Muscle layer of duodenum (tissue), 2 donors: ENCODE measurements around the gene DLG1.

Experiments used
- H3K27ac ChIP-seq: one replicate; pipeline ENCODE4 v1.7.0; 2013; ENCODE audit warnings: mild to moderate bottlenecking, low read length
- H3K27me3 ChIP-seq: one replicate; pipeline ENCODE4 v1.7.0; 2013; ENCODE audit warnings: low read depth, mild to moderate bottlenecking, control low read depth, low read length
- H3K36me3 ChIP-seq, 2 donors: one replicate each; pipeline ENCODE4 v1.7.0; 2013; ENCODE audit warnings: low read length in 2 of 2, control low read depth in 1 of 2, mild to moderate bottlenecking in 1 of 2; ENCODE audit not compliant: insufficient read depth in 2 of 2, control insufficient read depth in 1 of 2
- H3K4me1 ChIP-seq, 2 donors: one replicate each; pipeline ENCODE4 v1.7.0; 2013; ENCODE audit warnings: low read length in 2 of 2, mild to moderate bottlenecking in 2 of 2, control low read depth in 1 of 2, moderate library complexity in 1 of 2; ENCODE audit not compliant: insufficient read depth in 2 of 2, control insufficient read depth in 1 of 2
- H3K4me3 ChIP-seq, 2 donors: one replicate each; pipeline ENCODE4 v1.7.0; 2013; ENCODE audit warnings: low read length in 2 of 2, low read depth in 1 of 2, mild to moderate bottlenecking in 1 of 2
- H3K9me3 ChIP-seq, 2 donors: one replicate each; pipeline ENCODE4 v1.7.0; 2013; ENCODE audit warnings: low read length in 2 of 2, control low read depth in 1 of 2, mild to moderate bottlenecking in 1 of 2; ENCODE audit not compliant: control insufficient read depth in 1 of 2
- donor health status: healthy.

Gene DLG1

DNA sequence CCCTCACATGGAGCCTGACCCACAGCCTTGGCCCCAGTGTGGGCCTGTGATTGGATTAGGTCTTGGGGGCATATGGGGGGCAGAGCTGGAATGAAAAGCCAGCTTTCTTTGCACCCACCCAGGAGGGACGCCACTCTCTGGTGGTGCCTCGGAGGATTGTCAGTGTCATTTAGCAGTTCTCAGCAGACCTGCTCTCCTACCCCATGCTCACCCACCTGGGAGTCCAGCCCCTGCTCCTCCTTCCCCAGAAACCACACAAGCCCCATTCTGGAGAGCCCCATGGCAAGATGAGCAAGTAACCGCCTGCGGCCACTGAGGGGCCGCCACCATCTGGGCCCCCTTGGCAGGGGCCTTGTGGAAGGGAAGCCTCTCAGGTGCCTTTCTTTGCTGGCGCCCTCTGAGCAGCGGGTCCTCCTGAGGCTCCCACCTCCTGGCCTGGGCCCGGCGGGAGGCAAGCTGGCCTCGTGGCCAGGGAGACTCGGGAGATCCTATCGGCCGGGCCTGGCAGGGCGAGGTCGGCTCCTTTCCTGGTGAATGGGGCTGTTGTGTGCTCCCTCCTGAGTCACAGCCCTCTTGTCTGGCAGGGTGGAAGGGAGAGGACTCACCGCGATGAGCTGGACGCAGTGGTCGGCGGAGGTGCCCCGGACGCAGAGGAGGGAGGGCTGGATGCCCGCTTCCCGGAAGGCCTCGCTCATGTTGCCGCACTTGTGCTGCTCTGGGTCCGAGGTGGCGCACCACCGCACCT, 271.1 kb downstream of the DLG1 start:
- Histone ChIP-seq H3K36me3 (no peaks in the 10 kb centered on the region), H3K4me1 (peaks cover 4 to 15% of the 10 kb centered on the region in 2 donors), H3K27ac (no peak overlapping the region), H3K27me3 (peaks cover 7% of the 10 kb centered on the region), H3K4me3 (no peak overlapping the region), H3K9me3 (no peaks in the 10 kb centered on the region)

DNA sequence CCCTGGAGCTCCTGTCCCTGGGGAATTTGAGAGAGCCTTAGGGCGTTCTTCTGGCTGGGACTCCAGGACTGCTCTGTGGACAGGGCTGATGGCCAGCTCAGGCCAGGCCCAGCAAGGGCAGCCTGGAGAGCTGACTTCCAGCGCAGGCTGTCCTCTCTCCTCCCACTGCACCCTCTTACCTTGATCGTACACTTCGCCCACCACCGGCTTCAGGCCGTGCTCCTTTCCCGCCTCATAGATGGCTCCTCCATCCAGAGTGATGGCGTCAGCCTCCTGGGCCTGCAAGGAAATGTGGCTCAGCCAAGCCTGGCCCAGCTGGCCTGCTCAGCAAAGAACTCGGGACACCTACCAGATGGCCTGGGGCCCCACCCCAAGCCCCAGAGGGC, 271.9 kb downstream of the DLG1 start:
- H3K4me1 ChIP-seq = peaks cover 0 to 15% of the 10 kb centered on the region in 2 donors
- no peak overlapping the region for H3K27ac ChIP-seq
- no peaks in the 10 kb centered on the region for H3K9me3 ChIP-seq
- H3K36me3 ChIP-seq = no peaks in the 10 kb centered on the region
- H3K4me3 ChIP-seq = no peak overlapping the region
- H3K27me3 ChIP-seq = peaks cover 7% of the 10 kb centered on the region

DNA sequence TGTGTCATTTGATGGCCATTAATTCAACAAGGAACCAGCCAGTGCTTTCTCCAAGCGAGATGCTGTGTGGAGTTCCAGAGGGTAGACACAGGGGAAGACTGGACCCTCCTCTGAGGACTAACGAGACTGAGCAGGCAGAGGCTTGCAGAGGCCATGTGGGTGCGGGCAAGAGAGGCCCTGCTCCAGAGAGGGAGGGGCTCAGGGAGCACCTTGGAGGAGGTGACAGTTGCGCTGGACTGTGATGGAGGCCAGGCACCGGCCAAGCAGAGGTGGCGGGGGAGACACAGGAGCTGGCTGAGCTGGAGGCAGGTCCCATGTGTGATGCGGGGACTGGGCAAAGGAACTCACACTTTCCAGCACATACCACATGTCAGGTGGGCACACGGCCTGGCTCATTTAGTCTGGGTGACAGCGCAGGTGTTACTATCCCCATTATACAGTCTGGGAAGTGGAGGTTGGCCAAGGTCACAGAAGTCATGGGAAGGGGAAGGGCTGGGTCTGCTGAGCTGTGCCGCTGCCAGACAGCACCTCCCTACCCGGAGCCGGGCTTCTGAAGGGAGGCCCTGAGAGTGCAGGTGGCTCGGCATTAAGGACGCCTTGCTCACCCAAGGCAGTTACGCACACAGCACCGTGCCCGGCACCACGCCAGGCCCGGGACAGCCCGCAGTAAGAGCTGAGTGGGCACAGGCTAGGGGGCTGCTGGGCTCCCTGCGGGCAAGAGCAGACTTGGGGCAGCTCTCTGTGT, 272.5 kb downstream of the DLG1 start:
- peaks cover 0 to 15% of the 10 kb centered on the region in 2 donors for H3K4me1 ChIP-seq
- H3K27me3 ChIP-seq = peaks cover 7% of the 10 kb centered on the region
- H3K36me3 ChIP-seq = no peaks in the 10 kb centered on the region
- H3K4me3 ChIP-seq = no peak overlapping the region
- no peaks in the 10 kb centered on the region for H3K9me3 ChIP-seq
- H3K27ac ChIP-seq = no peak overlapping the region

DNA sequence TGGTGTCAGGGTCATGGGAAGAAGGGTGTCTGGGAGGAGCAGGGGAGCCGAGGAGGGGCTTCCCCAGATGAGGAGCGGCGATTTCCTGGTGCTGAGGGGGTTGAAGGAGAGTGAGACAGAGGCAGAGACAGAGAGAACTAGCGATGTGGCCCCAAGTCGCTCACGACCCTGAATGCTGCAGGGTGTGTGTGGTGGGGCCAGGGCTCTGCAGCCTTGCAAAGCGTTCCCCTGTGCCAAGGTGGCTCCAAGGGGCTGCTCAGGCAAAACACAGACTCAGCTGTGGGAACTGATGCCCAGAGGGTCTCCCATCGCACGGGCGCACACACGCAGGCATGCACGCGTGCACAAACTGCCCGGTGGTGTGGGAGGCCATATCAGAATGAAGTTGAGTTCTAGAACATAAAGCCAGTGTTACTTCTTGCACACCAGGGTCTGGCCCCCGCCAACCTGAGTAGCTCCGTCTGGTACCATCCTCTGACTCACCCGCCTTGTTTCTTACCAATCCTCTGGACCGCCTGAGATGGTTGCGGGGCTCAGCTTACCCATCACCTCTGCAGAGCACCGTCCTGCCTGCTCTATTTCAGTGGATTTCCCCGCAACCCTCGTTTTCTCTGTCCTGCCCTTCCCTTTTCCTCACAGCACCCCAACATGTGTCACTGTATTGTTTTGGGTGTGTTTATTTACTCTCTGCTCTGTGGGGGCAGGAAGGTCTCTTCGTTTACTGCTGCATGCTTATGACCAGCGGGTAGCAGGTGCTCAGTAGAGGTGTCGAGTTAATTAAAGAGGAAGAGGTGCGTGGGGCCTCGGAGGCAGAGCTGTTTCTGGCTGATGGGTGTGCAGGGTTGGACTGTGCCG, 273.3 kb downstream of the DLG1 start:
- H3K4me1 ChIP-seq = peaks cover 0 to 15% of the 10 kb centered on the region in 2 donors
- H3K9me3 ChIP-seq = no peaks in the 10 kb centered on the region
- H3K27ac ChIP-seq = no peak overlapping the region
- H3K27me3 ChIP-seq = peaks cover 7% of the 10 kb centered on the region
- H3K4me3 ChIP-seq = no peak overlapping the region
- no peaks in the 10 kb centered on the region for H3K36me3 ChIP-seq

DNA sequence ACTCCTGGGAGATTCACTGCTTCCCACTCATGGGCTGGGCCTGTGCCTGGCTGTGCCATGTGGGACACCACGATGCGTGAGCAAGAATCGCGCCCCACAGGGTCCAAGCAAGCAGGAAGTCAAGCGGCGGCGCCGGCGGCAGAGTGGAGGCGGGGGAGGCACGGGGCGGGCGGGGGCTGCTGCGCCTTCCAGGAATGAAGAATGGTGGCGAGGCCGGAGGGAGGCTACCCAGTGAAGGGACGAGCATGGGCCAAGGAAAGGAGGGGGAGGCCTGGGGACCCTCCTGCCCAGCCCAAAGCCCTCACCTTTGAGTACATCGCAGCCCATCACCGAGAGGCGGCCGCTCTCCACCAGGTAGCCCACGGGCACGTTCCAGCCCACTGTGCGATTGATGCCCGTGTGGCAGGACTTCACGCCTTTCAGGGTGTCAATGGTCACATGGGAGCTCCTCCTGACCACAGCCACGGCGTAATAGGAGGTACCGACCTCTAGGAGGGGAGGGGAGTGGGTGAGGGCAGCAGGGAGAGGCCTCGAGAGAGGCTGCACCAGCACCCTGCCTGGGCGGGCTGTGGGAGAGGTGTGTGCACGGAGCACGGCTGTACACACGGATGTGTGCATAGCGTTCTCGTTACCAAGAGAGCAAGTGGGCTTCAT, 274.3 kb downstream of the DLG1 start:
- Histone ChIP-seq H3K36me3 (no peaks in the 10 kb centered on the region), H3K9me3 (no peaks in the 10 kb centered on the region), H3K4me1 (peaks cover 0 to 6% of the 10 kb centered on the region in 2 donors), H3K4me3 (no peak overlapping the region), H3K27ac (no peak overlapping the region), H3K27me3 (peaks cover 7% of the 10 kb centered on the region)

DNA sequence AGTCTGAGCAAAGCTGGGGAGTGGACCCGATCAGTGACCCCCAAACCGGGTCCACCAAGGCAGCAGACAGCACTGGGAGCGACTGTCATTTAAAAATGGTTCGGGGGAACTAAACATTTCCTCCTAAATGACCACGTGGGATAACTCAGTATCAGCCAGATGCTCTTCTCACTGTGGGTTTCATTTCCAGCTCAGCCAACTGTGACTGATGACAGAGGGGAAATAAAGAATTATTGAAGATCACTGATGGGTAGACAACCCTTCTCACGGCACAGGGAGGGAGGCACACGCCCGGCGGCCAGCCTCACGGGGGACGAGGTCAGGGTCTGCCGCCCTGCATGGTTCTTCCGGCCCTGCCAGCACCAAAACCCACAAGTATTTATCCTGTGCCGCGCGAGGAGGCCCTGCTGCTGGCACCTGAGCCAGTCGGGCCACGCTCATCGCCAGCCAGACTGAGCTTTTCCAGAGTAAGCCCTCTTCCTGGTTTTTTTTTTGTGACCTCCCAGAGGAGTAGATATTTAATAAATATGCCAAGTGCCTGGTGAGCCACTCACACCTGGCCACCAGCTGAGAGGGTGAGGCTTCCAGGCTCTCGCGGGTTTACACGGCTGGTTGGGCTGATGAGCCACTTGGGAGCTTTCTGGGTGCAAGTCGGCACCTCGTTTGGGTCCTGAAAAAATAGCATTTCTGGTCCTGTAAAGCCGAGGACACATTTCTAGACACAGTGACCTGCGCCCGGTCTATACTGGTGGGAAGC, 275.0 kb downstream of the DLG1 start:
- no peaks in the 10 kb centered on the region for H3K36me3 ChIP-seq
- H3K4me3 ChIP-seq = no peak overlapping the region
- H3K9me3 ChIP-seq = no peaks in the 10 kb centered on the region
- no peak overlapping the region for H3K27ac ChIP-seq
- H3K27me3 ChIP-seq = peaks cover 7% of the 10 kb centered on the region
- H3K4me1 ChIP-seq = no peaks in the 10 kb centered on the region

DNA sequence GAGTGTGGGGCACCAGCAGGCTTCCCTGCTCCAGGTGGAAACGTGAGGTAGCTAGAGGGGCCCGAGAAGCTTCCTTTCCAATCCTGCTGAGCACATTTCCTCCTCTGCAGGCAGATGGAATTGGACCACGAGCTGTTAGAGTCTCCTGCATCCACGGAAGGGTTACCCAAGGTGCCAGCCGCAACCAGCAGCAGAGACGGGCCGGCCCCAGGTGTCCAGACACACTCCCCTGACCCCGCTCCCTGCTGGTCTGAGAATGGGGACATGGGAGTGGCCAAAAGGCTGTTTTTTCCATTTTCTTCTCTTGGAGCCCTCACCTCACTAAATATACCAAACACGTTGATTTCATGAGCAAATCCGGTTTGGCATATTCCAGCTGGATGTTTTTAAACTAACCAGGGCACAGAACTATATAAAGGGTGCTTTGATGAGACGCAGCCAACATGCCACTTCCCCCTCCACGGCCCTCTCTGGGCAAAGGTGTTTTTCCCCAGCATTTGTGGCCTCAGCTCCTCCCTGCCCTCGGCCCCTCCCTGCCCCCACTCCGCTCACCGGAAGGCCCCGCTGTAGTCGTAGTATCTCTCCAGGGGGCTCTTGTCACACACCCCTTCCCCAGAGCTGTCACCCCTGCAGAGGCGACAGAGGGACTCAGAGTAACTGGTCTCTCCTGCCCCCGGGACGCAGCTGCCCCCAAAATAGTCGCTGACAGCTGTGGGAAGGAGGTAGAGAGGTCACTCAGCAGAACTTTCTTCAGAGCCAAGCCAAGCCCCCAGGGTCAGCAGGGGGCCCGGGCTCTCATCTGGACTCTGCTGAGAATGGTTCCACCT, 275.8 kb downstream of the DLG1 start:
- peaks cover 7% of the 10 kb centered on the region for H3K27me3 ChIP-seq
- no peaks in the 10 kb centered on the region for H3K9me3 ChIP-seq
- no peak overlapping the region for H3K27ac ChIP-seq
- no peak overlapping the region for H3K4me3 ChIP-seq
- H3K36me3 ChIP-seq = no peaks in the 10 kb centered on the region
- no peaks in the 10 kb centered on the region for H3K4me1 ChIP-seq

DNA sequence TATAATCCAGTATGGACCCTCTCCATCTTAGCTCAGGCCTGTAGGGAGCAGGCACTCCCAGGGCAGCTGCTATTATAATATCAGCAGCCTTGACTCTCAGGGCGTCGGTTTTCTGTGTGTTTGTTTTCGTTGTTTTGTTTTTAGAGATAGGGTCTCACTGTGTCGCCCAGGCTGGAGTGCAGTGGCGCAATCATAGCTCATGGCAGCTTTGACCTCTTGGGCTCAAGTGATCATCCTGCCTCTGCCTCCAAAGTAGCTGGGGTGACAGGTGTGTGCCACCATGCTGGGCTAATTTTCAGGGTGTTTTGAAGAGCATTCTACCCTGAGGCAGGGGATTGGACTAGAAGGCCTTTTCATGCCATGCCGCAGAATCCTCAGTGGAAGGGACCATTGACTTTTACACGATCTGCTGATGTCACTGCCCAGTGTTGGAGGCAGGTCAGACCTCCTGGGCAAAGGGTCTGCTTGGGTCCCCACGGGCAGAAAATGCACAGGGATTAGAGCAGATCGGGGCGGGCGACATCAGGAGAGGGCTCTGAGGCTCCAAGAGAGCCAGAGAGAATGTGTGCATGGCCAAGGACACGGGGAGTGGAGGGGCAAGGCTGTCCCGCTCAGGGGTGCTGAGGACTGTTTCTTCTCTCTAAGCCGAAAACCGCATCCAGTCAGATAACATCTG, 276.5 kb downstream of the DLG1 start:
- no peaks in the 10 kb centered on the region for H3K9me3 ChIP-seq
- no peaks in the 10 kb centered on the region for H3K4me1 ChIP-seq
- H3K36me3 ChIP-seq = no peaks in the 10 kb centered on the region
- no peak overlapping the region for H3K27ac ChIP-seq
- H3K27me3 ChIP-seq = peaks cover 7% of the 10 kb centered on the region
- H3K4me3 ChIP-seq = no peak overlapping the region

DNA sequence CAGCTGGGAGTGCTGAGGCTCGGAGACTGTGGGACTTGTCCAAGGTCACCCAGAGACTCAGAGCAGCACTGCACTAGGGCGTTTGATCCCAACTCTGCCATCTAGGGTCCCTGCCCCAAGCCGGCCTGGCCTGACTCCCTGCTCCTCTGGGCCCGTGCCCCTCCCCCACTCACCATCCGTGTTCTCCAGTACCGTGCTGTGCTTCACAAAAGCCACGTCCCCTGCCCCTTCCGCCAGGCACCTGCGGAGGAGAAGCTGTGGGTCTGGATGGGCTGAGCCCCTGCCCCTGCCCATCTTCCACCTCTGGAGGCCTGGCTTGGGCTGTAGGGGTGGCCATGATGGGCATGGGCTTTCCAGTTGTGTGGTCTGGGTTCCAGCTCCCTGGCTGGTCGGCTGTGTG, 277.2 kb downstream of the DLG1 start:
- Histone ChIP-seq H3K27me3 (peaks cover 7% of the 10 kb centered on the region), H3K4me3 (no peak overlapping the region), H3K27ac (no peak overlapping the region), H3K4me1 (no peaks in the 10 kb centered on the region), H3K9me3 (no peaks in the 10 kb centered on the region), H3K36me3 (no peaks in the 10 kb centered on the region)
